Measurements from ENCODE around the gene SLC18B1.

SLC18B1 gene

GRCh38 chr6:132797951-132798868 is at the start of gene SLC18B1:
SLC18B1 (minus strand) TSS chr6:132798637; CDS start chr6:132798456, 181 bp downstream.
- H3K4me3 ChIP-seq (ENCODE audit: low read length): peak within 1 kb of the TSS; percentile 70
- no peak for TF ChIP-seq ZNF274 (IDR thresholded peaks at IDR 0.05; ENCODE audit: low read depth, low read length)

GRCh38 chr6:132843316-132844035 is 45.0 kb upstream of the SLC18B1 start:
- no peak for TF ChIP-seq ZNF274 (IDR thresholded peaks at IDR 0.05; ENCODE audit: low read depth, low read length)
- H3K4me3 ChIP-seq (ENCODE audit: low read length): no peak overlapping the region

GRCh38 chr6:132841966-132842365 is 43.5 kb upstream of the SLC18B1 start:
- no peak for TF ChIP-seq ZNF274 (IDR thresholded peaks at IDR 0.05; ENCODE audit: low read depth, low read length)
- H3K4me3 ChIP-seq (ENCODE audit: low read length): no peak overlapping the region

- TF ChIP-seq ZNF274 (IDR thresholded peaks at IDR 0.05; ENCODE audit: low read depth, low read length): no peak
These were observed 34.5 kb upstream of the SLC18B1 start for GRCh38 chr6:132832891-132833290.

GRCh38 chr6:132830334-132830751 is 31.9 kb upstream of the SLC18B1 start:
- no peak for TF ChIP-seq ZNF274 (IDR thresholded peaks at IDR 0.05; ENCODE audit: low read depth, low read length)
- no peak overlapping the region for H3K4me3 ChIP-seq (ENCODE audit: low read length)

More at GRCh38 chr6:132832891-132833290, 34.5 kb upstream of the SLC18B1 start:
- H3K4me3 ChIP-seq (ENCODE audit: low read length): no peak overlapping the region

DNA sequence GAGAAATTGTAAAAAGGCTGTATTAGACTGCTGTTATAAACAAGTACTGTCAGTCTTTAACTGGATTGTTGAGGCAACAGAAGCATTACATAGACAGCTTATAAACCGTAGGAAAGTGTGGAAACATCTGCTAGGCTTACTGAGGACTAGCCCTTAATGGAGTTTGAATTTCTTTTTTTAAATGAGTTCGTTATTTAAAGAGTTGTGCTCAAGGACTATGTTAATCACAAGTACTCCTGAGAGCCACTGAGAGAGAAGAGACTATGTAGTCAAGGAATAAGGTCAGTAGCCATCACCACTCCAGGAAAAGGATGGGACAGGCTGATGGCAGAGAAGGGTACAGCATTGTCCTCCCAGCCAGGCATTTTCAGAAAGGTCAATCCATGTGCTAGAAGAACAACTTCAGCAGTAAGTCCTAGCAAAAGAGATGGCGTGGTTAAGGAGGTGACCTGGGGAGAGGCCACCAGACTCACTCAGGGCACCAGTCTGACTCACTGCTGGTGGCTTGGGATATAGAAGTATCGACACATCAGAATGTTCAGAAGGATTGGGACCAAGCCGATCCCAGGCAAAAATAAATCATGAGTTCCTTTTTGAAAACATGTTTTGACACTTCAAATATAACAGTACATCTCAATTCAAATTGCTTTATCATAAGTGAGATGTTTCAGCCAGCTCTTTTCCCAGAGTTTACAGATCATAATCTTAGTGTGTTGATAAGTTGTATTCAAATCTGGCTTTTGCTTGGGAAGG is 22.4 kb upstream of the SLC18B1 start:
- no peak for TF ChIP-seq ZNF274 (IDR thresholded peaks at IDR 0.05; ENCODE audit: low read depth, low read length)
- no peak overlapping the region for H3K4me3 ChIP-seq (ENCODE audit: low read length)

- no peak for TF ChIP-seq ZNF274 (IDR thresholded peaks at IDR 0.05; ENCODE audit: low read depth, low read length)
- no peak overlapping the region for H3K4me3 ChIP-seq (ENCODE audit: low read length)
These were observed 21.1 kb upstream of the SLC18B1 start for GRCh38 chr6:132819405-132820161.

DNA sequence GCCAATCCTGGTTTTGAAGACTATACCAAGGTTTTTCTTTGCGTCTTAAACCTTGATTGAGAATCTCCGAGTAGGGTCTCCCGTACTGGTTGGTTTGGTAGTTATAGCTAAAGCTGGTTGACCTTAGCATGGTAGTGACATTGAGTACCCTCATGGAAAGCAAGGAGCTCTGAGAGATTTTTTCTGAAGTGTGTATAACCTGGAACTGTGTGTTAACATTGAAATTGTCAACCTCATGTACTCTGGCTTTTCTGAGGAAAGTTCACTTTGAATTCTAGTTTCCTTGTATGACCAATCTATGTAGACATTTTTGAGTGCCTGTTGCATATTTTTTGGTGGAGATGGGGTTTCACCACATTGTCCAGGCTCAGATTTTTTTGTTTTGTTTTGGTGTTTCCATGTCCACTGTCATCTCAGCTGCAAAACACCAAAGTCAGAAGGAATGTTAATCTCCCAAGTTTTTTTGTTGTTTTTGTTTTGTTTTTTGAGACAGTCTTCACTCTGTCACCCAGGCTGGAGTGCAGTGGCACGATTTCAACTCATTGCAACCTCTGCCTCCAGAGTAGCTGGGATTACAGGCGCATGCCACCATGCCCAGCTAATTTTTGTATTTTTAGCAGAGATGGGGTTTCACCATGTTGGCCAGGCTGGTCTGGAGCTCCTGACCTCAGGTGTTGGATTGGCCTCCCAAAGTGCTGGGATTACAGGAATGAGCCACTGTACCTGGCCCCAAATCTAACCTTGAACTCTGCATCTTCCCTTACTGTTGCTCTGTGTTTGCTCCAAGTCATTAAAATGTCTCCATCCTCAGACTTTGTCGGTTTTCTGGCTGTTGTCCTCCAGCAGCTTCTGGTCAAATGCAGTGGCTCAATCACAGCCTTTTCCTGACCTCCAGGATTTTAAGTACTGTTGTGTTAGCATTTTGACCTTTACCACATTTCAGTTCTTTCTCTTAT is 20.2 kb upstream of the SLC18B1 start:
- no peak for TF ChIP-seq ZNF274 (IDR thresholded peaks at IDR 0.05; ENCODE audit: low read depth, low read length)

DNA sequence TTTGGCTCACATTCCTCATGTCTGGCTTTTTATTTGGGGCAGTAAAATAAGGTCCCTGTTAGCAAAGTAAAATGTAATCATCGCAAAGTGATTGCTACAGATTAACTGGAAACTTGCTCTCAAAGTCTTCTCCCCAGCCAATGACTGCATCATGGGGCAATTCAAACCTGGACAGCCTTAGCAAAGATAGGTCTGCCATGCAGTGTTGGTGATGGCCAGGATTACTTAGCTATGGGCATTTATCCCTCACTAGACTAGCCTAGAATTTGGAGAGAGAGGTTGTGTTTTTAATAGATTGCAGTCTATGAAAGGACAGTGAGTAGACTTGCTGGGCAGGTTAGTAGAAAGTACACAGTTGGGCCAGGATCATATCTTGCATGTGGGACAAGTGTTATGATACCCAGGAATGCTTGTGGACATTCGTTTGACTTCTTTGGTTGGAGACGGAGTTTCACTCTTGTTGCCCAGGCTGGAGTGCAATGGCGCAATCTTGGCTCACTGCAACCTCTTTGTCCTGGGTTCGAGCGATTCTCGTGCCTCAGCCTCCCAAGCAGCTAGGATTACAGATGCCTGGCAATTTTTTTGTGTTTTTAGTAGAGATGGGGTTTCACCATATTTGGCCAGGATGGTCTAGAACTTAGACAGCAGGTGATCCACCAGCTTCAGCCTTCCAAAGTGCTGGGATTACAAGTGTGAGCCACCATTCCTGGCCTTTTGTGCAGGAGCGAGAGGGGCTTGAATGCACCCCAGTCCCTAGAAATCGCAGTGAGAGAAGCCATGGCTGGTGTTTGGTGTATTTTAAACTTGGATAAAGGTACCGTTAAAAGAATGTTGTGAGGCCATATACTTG is 19.3 kb upstream of the SLC18B1 start:
- no peak for TF ChIP-seq ZNF274 (IDR thresholded peaks at IDR 0.05; ENCODE audit: low read depth, low read length)
- H3K4me3 ChIP-seq (ENCODE audit: low read length): no peak overlapping the region

More for the DNA sequence above, 20.2 kb upstream of the SLC18B1 start:
- H3K4me3 ChIP-seq (ENCODE audit: low read length): no peak overlapping the region

GRCh38 chr6:132816660-132817059 is 18.2 kb upstream of the SLC18B1 start:
- H3K4me3 ChIP-seq (ENCODE audit: low read length): peak overlapping the region; percentile 99

GRCh38 chr6:132814716-132815570 is 16.5 kb upstream of the SLC18B1 start:
- TF ChIP-seq ZNF274 (IDR thresholded peaks at IDR 0.05; ENCODE audit: low read depth, low read length): no peak
- peak overlapping the region; percentile 99 for H3K4me3 ChIP-seq (ENCODE audit: low read length)

More at GRCh38 chr6:132816660-132817059, 18.2 kb upstream of the SLC18B1 start:
- no peak for TF ChIP-seq ZNF274 (IDR thresholded peaks at IDR 0.05; ENCODE audit: low read depth, low read length)
